Hepatic stellate cell (primary cell): ENCODE data around the gene PRRT2.
"Not testable (repeated sequence)": the region's sequence is repeated elsewhere in the genome, so short reads cannot be mapped to it uniquely, and the experiment has no call there.

Experiments used
- DNase-seq: peaks from one replicate; pipeline ENCODE4 v3.0.0; 2011; ENCODE audit warnings: low spot score

The PRRT2 gene

GRCh38 chr16:29790949-29791844 lies 20.8 kb upstream of the PRRT2 start:
- no peak for DNase-seq

- no peak for DNase-seq
Observed at GRCh38 chr16:29791845-29792807, 19.9 kb upstream of the PRRT2 start.

GRCh38 chr16:29793153-29793552 lies 18.8 kb upstream of the PRRT2 start:
- not testable (repeated sequence) for DNase-seq

GRCh38 chr16:29794231-29794710 lies 17.7 kb upstream of the PRRT2 start:
- DNase-seq, result no peak

GRCh38 chr16:29802416-29802935 lies 9.5 kb upstream of the PRRT2 start:
- no peak for DNase-seq

GRCh38 chr16:29804020-29804419 lies 8.0 kb upstream of the PRRT2 start:
- DNase-seq, result no peak

DNA sequence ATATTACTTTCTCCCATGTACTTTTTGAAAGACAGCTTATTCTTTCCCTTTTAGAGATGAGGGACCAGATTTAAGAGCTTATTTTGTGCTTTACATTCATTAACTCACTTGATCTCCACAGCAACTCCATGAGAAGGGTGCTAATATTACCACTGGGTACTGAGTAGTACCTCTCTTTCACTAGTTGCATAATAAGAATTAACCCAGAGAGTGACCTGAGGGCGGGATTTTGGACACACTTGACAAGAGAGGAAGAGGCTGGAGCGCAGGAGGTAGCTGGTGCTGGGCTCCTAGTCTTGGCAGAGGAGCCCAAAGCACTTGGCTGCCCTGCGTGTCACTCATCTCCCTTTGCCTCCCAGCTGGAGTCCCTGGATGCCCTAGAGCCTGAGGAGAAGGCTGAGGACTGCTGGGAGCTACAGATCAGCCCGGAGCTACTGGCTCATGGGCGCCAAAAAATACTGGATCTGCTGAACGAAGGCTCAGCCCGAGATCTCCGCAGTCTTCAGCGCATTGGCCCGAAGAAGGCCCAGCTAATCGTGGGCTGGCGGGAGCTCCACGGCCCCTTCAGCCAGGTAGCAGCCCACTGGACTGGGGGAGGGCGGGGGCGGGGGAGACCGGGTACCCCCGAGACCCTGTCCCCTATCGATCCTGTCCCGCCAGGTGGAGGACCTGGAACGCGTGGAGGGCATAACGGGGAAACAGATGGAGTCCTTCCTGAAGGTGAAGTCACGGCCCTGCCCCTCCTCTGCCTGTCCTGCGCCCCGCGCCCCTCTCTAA lies 7.3 kb upstream of the PRRT2 start:
- DNase-seq, result no peak

DNA sequence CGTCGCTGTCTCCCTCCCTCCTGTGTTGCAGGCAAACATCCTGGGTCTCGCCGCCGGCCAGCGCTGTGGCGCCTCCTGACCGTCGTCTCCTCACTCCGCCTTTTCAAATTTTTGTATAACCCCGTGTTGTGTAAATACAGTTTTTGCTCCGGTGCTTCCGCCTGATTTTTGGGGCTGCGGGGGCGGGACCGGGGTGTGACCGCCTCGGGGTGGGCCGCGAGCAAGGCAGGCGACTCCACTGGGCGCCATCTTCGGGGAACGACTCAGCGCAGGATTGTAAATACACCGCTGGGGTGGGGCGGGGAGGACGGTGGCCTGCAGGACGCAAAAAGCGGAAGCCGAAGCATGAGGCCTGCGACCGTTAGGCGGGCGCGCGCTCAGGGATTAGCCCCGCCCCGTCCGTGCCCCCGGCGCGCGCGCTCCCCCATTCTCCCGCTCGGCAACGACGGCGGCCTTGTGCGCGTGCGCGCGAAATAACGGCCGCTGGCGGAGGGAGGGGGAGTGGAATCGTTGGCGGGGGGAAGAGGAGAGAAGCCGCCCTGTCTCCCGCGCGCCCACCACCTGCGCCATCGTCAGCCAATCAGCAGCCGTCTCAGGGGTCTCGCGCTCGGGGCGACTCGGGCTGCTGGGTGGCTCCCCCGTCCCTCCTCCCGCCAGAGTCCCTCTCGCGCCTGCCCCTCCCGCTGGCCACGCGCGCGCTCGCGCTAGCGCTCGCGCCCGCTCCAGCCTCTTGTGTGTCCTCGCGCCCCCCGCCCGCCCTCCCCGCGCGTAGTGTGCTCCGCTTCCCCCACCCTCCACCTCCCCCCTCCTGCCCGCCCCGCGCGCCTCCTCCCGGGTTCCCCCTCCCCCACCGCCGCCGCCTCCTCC lies 6.5 kb upstream of the PRRT2 start:
- DNase-seq, result peak; percentile 96

DNA sequence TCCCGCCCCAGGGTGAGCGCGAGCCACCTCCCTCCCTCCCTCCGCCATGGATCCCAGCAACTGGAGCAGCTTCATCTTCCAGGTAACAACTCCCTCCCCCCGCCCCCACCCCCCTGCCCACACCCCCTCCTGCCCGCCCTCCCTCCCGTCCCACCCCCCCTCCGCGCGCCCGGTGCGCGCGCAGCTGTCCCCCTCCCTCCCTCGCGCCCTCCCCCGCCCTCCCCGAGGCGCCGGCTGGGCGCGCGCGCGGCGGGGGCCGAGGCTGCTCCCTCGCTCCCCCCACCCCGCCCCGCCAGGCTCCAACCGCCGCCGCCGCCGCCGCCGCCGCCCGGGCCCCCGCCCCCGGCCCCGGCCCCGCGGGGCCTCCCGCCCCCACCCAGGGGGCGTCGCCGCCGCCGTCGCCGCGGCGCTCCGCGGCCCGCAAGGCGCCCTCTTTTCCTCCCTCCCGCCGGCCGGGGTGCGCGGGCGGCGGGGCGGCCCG lies 5.9 kb upstream of the PRRT2 start, which contains the start of gene MAZ:
MAZ (plus strand) TSS at position 431 of the 481 bp plus-strand sequence. CDS start 173 bp downstream, outside the sequence.
- peak; percentile 89 for DNase-seq

- DNase-seq, result no peak
Observed at GRCh38 chr16:29806641-29807425, 5.2 kb upstream of the PRRT2 start.

DNA sequence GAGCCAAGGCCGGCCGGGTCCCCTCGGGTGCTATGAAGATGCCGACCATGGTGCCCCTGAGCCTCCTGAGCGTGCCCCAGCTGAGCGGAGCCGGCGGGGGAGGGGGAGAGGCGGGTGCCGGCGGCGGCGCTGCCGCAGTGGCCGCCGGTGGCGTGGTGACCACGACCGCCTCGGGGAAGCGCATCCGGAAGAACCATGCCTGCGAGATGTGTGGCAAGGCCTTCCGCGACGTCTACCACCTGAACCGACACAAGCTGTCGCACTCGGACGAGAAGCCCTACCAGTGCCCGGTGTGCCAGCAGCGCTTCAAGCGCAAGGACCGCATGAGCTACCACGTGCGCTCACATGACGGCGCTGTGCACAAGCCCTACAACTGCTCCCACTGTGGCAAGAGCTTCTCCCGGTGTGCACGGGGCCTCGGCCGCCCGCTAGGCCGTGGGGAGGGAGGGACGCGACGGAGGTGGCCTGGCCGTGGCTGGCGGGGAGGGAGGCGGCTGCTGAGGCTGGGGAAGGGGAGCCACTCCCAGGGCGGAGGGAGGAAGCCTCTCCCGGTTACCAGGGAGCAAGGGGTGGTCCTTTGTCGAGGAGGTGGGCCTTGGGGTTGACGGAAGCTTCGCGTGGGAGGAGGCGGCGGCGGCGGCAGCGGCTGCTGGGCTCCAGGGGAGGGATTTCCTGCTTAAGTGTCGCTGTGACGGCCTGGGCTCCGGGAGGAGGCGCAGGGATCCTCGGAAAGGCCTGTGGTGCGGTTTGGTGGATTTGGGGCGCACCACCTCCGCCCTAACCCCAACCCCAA lies 4.4 kb upstream of the PRRT2 start:
- DNase-seq, result peak; percentile 87

DNA sequence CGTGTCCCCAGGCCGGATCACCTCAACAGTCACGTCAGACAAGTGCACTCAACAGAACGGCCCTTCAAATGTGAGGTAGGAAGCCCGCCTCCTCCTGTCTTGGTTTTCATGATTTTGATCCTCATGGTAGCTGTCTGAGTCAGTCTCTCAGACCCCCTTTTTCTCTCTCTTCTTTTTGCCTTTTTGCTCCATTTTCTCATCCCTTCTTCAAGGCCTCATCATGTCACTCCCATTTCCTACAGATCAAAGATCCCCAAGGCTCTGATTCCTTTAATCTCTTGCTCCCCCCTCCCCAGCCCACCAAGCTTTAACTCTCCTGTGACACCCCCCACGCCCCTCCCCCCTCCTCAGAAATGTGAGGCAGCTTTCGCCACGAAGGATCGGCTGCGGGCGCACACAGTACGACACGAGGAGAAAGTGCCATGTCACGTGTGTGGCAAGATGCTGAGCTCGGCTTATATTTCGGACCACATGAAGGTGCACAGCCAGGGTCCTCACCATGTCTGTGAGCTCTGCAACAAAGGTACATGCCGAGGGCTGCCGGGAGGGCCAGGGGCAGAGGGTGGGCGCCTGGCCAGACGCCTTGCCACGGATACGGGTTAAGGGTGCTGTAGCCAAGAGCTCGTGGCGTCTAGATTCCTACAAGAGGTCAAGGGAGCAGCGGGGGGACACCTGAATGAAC lies 3.6 kb upstream of the PRRT2 start:
- DNase-seq, result no peak

GRCh38 chr16:29809031-29809747 lies 2.8 kb upstream of the PRRT2 start:
- DNase-seq, result no peak

DNA sequence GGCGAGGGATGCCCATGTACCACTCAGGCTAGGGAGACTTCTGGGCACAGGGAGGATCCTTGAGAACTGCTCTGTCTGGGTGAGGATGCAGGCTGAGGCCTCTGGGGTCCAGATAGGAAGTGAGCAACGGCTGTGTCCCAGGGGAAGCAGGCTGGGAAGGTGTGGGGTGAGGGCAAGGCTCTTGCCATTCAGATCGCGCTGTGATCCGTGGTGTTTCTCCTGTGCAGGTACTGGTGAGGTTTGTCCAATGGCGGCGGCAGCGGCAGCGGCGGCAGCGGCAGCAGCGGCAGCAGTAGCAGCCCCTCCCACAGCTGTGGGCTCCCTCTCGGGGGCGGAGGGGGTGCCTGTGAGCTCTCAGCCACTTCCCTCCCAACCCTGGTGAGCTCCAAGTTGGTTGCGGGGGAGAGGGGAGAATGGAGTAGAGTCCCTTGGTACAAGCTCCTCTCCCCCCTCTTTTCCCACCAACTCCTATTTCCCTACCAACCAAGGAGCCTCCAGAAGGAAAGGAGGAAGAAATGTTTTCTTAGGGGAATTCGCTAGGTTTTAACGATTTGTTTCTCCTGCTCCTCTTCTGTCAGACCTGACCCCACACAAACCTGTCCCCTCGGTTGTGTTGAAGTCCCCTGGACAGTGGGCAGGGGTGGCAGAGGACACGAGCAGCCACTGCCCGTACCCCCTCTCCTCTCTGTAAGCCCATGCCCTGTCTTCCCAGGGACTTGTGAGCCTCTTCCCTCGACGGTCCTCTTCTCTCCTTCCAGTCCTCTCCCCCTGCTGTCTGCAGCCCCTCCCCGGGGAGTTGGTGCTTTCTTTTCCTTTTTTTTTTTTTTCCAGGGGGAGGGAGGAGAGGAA lies 1.9 kb upstream of the PRRT2 start:
- DNase-seq, result peak; percentile 70

DNA sequence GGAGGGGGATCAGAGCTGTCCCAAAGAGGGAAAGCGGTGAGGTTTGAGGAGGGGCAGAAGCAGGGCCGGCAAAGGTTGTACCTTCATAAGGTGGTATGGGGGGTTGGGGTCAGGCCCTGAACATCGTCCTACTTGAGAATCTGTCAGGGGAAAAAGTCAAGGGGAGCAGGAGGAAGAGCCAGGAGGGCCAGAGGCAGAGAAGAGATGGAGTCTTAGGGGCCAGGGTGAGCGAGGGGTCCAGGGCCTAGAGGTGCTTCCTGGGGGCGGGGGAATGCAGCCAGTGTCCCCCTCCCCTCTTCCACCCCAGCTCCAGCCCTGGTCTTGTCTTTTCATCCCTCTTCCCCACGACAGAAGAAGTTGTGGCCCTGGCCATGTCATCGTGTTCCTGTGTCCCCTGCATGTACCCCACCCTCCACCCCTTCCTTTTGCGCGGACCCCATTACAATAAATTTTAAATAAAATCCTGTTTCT lies 1.3 kb upstream of the PRRT2 start:
- DNase-seq, result no peak

- peak; percentile 98 for DNase-seq
Observed at GRCh38 chr16:29811170-29811895, 660 bp upstream of the PRRT2 start.
